ENCODE results near the gene S100A7A. TPM values are rescaled to one million over a fixed set of nuclear protein-coding genes. Genes with fewer than 3 reads are reported as not detected.

S100A7A gene
- total and polyA plus RNA-seq, 2 of the 4 experiments (the other 2 are of a cell fraction): not detected

- H4K8ac ChIP-seq (ENCODE audit: low read depth in 2 of 2, low read length in 2 of 2): no peak overlapping the region
- no CpG with 5 or more reads among the region's 4 CpGs for whole genome bisulfite sequencing, 2 experiments (ENCODE audit: extremely low coverage in 2 of 2, insufficient read length in 1 of 2)
- no peak overlapping the region for H3K9ac ChIP-seq (ENCODE audit: low read depth, low read length)
- no peak overlapping the region for H2BK15ac ChIP-seq (ENCODE audit: low read depth, low read length)
- no peak overlapping the region for H3K23ac ChIP-seq (ENCODE audit: low read depth, low read length)
- H3K79me1 ChIP-seq (ENCODE audit: low read depth in 1 of 2, low read length in 2 of 2): no peaks in the 10 kb centered on the region
- H3K56ac ChIP-seq (ENCODE audit: extremely low read depth, insufficient read depth, low read length): no peak overlapping the region
- DNase-seq (no peak), ATAC-seq (ENCODE audit: low read depth) (no peak)
- H3K4me1 ChIP-seq (ENCODE audit: control insufficient read depth, insufficient read depth, low read length): no peaks in the 10 kb centered on the region
- intact Hi-C loops (cut with micrococcal nuclease): no loop called here
- H3K4ac ChIP-seq (ENCODE audit: low read depth, low read length): no peak overlapping the region
- TF ChIP-seq MAFK (IDR thresholded peaks at IDR 0.05; ENCODE audit: low read depth, low read length): no peak
- TF ChIP-seq NFE2L2 (IDR thresholded peaks at IDR 0.05; ENCODE audit: low read depth, low read length): no peak
- TF ChIP-seq RAD21 (IDR thresholded peaks at IDR 0.05; ENCODE audit: low read length): no peak
- TF ChIP-seq ELK1 (IDR thresholded peaks at IDR 0.05; ENCODE audit: borderline replicate concordance, low read depth, low read length): no peak
- TF ChIP-seq MXI1 (IDR thresholded peaks at IDR 0.05; ENCODE audit: borderline replicate concordance, low read depth, low read length): no peak
- TF ChIP-seq CHD1 (IDR thresholded peaks at IDR 0.05; ENCODE audit: low read depth, low read length): no peak
- TF ChIP-seq MAZ (IDR thresholded peaks at IDR 0.05; ENCODE audit: borderline replicate concordance, low read depth, low read length): no peak
- no peak for TF ChIP-seq FOS (IDR thresholded peaks at IDR 0.05; ENCODE audit: low read depth, low read length)
- no peak for TF ChIP-seq RCOR1 (IDR thresholded peaks at IDR 0.05; ENCODE audit: insufficient replicate concordance, low read length)
- no peak for TF ChIP-seq POLR2A (IDR thresholded peaks at IDR 0.05; ENCODE audit: low read depth, low read length)
- no peak for TF ChIP-seq RFX5 (IDR thresholded peaks at IDR 0.05; ENCODE audit: low read depth, low read length)
- TF ChIP-seq USF2 (IDR thresholded peaks at IDR 0.05; ENCODE audit: low read depth, low read length): no peak
- TF ChIP-seq SMC3 (IDR thresholded peaks at IDR 0.05; ENCODE audit: low read depth, low read length): no peak
- no peak for TF ChIP-seq BHLHE40 (IDR thresholded peaks at IDR 0.05; ENCODE audit: low read depth, low read length)
- H3K9me3 ChIP-seq (ENCODE audit: control insufficient read depth, insufficient read depth, low read length): no peaks in the 10 kb centered on the region
- in situ Hi-C loops (cut with MboI; ENCODE audit: low sequenced_read_pairs): no loop called here
- no peaks in the 10 kb centered on the region for H4K20me1 ChIP-seq (ENCODE audit: insufficient read depth, low read length)
- no peak overlapping the region for H3K27ac ChIP-seq (ENCODE audit: insufficient read depth, low read length)
- H3K4me2 ChIP-seq (ENCODE audit: low read depth, low read length): no peak overlapping the region
- H3K14ac ChIP-seq (replicated peaks; ENCODE audit: low read depth, low read length): no peak overlapping the region
- no peak overlapping the region for H3K4me3 ChIP-seq (ENCODE audit: insufficient read depth, low read depth, low read length)
- H2BK120ac ChIP-seq (ENCODE audit: low read depth, low read length): no peak overlapping the region
- BruUV-seq (replicated peaks): no TSS peak
- H4K91ac ChIP-seq (ENCODE audit: insufficient read depth, low read depth, low read length): no peak overlapping the region
- H2BK5ac ChIP-seq (ENCODE audit: low read depth, low read length, poor library complexity, severe bottlenecking): no peak overlapping the region
- H3K27me3 ChIP-seq (ENCODE audit: control insufficient read depth, insufficient read depth, low read length): peaks cover 2% of the 10 kb centered on the region
- H4K5ac ChIP-seq (ENCODE audit: low read depth, low read length): no peak overlapping the region
- dilution Hi-C loops (cut with HindIII; ENCODE audit: low sequenced_read_pairs, unreplicated experiment): no loop called here
- H2AK5ac ChIP-seq (ENCODE audit: low read depth, low read length): no peak overlapping the region
- H3K9me1 ChIP-seq (ENCODE audit: insufficient read depth, low read length): no peaks in the 10 kb centered on the region
- ChIA-PET CTCF (no interaction called here), POLR2A (ENCODE audit: unreplicated experiment) (no interaction called here)
- H2AK9ac ChIP-seq (replicated peaks; ENCODE audit: low read depth, low read length, poor library complexity): no peak overlapping the region
- no peak overlapping the region for H3K18ac ChIP-seq (ENCODE audit: low read depth, low read length)
- H2AFZ ChIP-seq (replicated peaks; ENCODE audit: low read length, poor library complexity): no peak overlapping the region
- no peaks in the 10 kb centered on the region for H3K36me3 ChIP-seq (ENCODE audit: control insufficient read depth, insufficient read depth, low read length)
- no peak overlapping the region for H2BK20ac ChIP-seq (ENCODE audit: low read depth, low read length)
These were observed 27.2 kb downstream of the S100A7A start for GRCh38 chr1:153443486-153443885.

All from IMR-90 (cell line).